Progenitor cell of endocrine pancreas (in vitro differentiated cells): ENCODE results near the gene PUS1. TPM values are rescaled to one million over a fixed set of nuclear protein-coding genes. Genes with fewer than 3 reads are reported as not detected.

ENCODE experiments used
- DNase-seq: peaks from one replicate; pipeline ENCODE4 v3.0.0; 2021; ENCODE audit warnings: low spot score; ENCODE audit not compliant: unreplicated experiment
- H3K27ac Mint-ChIP-seq: 2 replicates; pipeline ENCODE4 v1.8.0; 2021; ENCODE audit warnings: mild to moderate bottlenecking, moderate library complexity, mixed read lengths
- H3K27me3 Mint-ChIP-seq: 2 replicates; pipeline ENCODE4 v1.8.0; 2021; ENCODE audit warnings: mixed read lengths
- H3K36me3 Mint-ChIP-seq: 2 replicates; pipeline ENCODE4 v1.8.0; 2022; ENCODE audit warnings: mixed read lengths; ENCODE audit not compliant: insufficient read depth
- H3K4me1 Mint-ChIP-seq: 2 replicates; pipeline ENCODE4 v1.8.0; 2021; ENCODE audit warnings: low read depth, mixed read lengths
- H3K4me3 Mint-ChIP-seq: 2 replicates; pipeline ENCODE4 v1.8.0; 2021; ENCODE audit warnings: low read depth, mild to moderate bottlenecking, moderate library complexity, mixed read lengths
- H3K9me3 Mint-ChIP-seq: 2 replicates; pipeline ENCODE4 v1.8.0; 2021; ENCODE audit warnings: low read depth, mixed read lengths
- total RNA-seq: library from RNA; stranded (reverse); gene quantifications from 2 replicates; pipeline ENCODE4 v1.2.1, GENCODE V29; 2021
- TF ChIP-seq, protein P1 (sequence below): fragments of 200-600 bp; sonication (generic); IDR thresholded peaks from one replicate; pipeline ENCODE4 v1.5.0; 2021; ENCODE audit warnings: antibody characterized with exemption, mild to moderate bottlenecking; ENCODE audit not compliant: unreplicated experiment

Gene PUS1
- total RNA-seq, 1 donor from 2014 or later, result 38.5 TPM

DNA sequence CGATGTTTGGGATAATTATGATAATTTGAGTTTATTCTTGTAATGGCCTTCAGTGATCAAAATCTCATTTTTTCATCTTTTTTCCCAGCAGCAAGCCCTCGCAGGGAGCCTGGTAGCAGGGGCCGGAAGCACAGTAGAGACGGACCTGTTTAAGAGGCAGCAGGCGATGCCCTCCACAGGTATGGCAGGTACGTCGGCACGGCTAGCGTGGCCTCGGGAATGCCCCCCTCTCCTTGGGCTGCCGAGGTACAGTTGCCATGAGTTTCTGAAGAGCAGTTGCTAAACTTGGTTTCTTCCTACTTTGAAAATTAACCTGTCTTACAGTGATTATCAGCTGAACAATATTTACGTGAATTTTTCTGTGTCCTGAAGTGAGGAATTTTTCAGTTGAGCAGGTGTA is 50.5 kb downstream of the PUS1 start:
- Mint-ChIP-seq H3K4me3 (no peak overlapping the region), H3K36me3 (peaks cover 1% of the 10 kb centered on the region), H3K9me3 (no peaks in the 10 kb centered on the region), H3K27me3 (no peaks in the 10 kb centered on the region), H3K27ac (no peak overlapping the region), H3K4me1 (no peaks in the 10 kb centered on the region)
- no peak for DNase-seq
- TF ChIP-seq, protein P1, sequence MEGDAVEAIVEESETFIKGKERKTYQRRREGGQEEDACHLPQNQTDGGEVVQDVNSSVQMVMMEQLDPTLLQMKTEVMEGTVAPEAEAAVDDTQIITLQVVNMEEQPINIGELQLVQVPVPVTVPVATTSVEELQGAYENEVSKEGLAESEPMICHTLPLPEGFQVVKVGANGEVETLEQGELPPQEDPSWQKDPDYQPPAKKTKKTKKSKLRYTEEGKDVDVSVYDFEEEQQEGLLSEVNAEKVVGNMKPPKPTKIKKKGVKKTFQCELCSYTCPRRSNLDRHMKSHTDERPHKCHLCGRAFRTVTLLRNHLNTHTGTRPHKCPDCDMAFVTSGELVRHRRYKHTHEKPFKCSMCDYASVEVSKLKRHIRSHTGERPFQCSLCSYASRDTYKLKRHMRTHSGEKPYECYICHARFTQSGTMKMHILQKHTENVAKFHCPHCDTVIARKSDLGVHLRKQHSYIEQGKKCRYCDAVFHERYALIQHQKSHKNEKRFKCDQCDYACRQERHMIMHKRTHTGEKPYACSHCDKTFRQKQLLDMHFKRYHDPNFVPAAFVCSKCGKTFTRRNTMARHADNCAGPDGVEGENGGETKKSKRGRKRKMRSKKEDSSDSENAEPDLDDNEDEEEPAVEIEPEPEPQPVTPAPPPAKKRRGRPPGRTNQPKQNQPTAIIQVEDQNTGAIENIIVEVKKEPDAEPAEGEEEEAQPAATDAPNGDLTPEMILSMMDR, result no peak

DNA sequence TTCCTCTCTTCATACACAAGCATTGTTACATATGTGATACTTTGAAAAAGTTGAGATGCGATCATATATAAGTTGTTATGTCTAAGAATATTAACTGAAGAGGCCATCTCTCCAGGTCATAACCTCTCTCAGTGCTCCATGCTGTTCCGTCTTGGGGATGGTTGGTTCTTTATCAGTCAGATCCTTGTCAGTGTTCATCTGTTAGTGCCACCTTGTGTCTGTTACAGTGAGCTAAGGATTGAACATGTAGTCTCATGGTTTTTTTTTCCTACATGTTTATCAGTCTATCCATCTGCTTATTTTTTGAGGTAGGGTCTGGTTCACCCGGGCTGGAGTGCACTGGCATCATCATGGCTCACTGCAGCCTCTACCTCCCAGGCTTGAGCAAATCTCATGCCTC is 51.2 kb downstream of the PUS1 start:
- no peak for DNase-seq
- H3K4me3 Mint-ChIP-seq, result no peak overlapping the region
- H3K27ac Mint-ChIP-seq, result no peak overlapping the region
- no peaks in the 10 kb centered on the region for H3K27me3 Mint-ChIP-seq
- no peaks in the 10 kb centered on the region for H3K9me3 Mint-ChIP-seq
- peaks cover 1% of the 10 kb centered on the region for H3K36me3 Mint-ChIP-seq
- TF ChIP-seq, protein P1, result no peak
- H3K4me1 Mint-ChIP-seq, result no peaks in the 10 kb centered on the region

DNA sequence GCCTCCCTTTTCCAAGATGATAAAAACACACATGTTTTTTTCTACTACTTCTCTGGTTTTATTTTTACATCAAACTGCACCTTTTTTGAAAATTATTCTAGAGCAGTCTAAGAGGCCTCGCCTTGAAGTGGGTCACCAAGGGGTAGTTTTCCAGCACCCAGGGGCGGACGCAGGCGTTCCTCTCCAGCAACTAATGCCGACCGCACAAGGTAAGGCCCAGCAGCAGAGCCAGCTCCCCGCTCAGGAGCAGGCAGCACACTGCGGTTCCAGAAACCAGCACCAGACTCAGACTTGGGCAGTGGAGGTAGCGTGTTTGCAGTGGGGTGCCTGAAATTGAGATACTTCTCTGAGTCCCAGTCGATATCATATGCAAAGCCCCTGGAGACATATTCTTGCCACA is 52.3 kb downstream of the PUS1 start:
- Mint-ChIP-seq H3K4me3 (no peak overlapping the region), H3K9me3 (no peaks in the 10 kb centered on the region), H3K27me3 (no peaks in the 10 kb centered on the region), H3K4me1 (no peaks in the 10 kb centered on the region), H3K36me3 (peaks cover 1% of the 10 kb centered on the region), H3K27ac (no peak overlapping the region)
- TF ChIP-seq, protein P1, result no peak
- DNase-seq, result no peak

DNA sequence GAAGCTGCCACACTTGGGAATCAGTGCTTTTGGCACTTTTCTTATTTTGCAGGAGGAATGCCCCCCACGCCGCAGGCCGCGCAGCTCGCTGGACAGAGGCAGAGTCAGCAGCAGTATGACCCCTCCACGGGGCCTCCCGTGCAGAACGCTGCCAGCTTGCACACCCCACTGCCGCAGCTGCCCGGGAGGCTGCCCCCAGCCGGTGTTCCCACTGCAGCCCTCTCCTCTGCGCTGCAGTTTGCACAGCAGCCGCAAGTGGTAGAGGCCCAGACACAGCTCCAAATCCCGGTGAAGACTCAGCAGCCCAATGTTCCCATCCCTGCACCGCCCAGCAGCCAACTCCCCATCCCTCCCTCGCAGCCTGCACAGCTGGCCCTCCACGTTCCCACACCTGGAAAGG is 53.0 kb downstream of the PUS1 start:
- Mint-ChIP-seq H3K27me3 (no peaks in the 10 kb centered on the region), H3K27ac (no peak overlapping the region), H3K9me3 (no peaks in the 10 kb centered on the region), H3K4me1 (no peaks in the 10 kb centered on the region), H3K36me3 (peaks cover 6% of the 10 kb centered on the region), H3K4me3 (no peak overlapping the region)
- DNase-seq, result no peak
- TF ChIP-seq, protein P1, result no peak

DNA sequence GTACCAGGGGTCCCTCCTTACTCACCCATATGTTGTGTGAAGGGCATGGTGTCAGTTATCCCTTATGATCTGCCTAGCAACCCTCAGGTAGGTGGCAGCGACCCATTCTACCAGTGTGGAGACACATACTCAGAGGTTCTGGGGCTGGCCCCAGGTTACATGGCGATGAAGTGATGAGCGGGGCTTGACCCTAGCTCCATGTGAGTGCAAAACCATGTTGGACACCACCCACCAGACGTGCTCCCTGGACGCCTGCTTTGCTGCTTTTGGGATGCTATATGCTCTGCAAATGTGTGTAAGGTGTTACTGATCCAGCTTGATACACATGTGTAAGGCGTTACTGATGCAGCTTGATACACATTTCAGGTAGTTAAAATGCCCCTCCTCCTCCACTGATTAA is 54.0 kb downstream of the PUS1 start:
- Mint-ChIP-seq H3K36me3 (peaks cover 9% of the 10 kb centered on the region), H3K4me3 (no peak overlapping the region), H3K9me3 (no peaks in the 10 kb centered on the region), H3K4me1 (no peaks in the 10 kb centered on the region), H3K27me3 (no peaks in the 10 kb centered on the region), H3K27ac (no peak overlapping the region)
- DNase-seq, result no peak
- TF ChIP-seq, protein P1, result no peak
